HG02973 (cell line): ENCODE measurements around the gene COL18A1.

Experiments
- ATAC-seq: cut with Tn5 transposase; IDR thresholded peaks from one replicate; pipeline ENCODE4 v1.9.1; 2021; ENCODE audit warnings: moderate library complexity; ENCODE audit not compliant: unreplicated experiment

The COL18A1 gene

GRCh38 chr21:45487891-45488600, 83.1 kb downstream of the COL18A1 start:
- no peak for ATAC-seq

GRCh38 chr21:45488931-45489721, 84.2 kb downstream of the COL18A1 start:
- ATAC-seq, result no peak

- ATAC-seq, result no peak
Measured at GRCh38 chr21:45489722-45489982, 84.7 kb downstream of the COL18A1 start.

GRCh38 chr21:45490049-45490731, 85.2 kb downstream of the COL18A1 start:
- ATAC-seq, result no peak

GRCh38 chr21:45491056-45491455, 86.1 kb downstream of the COL18A1 start:
- ATAC-seq, result no peak

- no peak for ATAC-seq
Measured at GRCh38 chr21:45491623-45492022, 86.7 kb downstream of the COL18A1 start.

GRCh38 chr21:45492765-45493164, 87.8 kb downstream of the COL18A1 start:
- no peak for ATAC-seq

- ATAC-seq, result no peak
Measured at GRCh38 chr21:45493401-45494001, 88.5 kb downstream of the COL18A1 start.

- no peak for ATAC-seq
Measured at GRCh38 chr21:45494135-45494850, 89.3 kb downstream of the COL18A1 start.

GRCh38 chr21:45494851-45495680, 90.1 kb downstream of the COL18A1 start:
- no peak for ATAC-seq

GRCh38 chr21:45496151-45496967, 91.4 kb downstream of the COL18A1 start:
- ATAC-seq, result no peak

- ATAC-seq, result no peak
Measured at GRCh38 chr21:45496968-45497845, 92.2 kb downstream of the COL18A1 start.

GRCh38 chr21:45497846-45498645, 93.1 kb downstream of the COL18A1 start:
- ATAC-seq, result no peak

- no peak for ATAC-seq
Measured at GRCh38 chr21:45498646-45499000, 93.7 kb downstream of the COL18A1 start.

GRCh38 chr21:45499201-45499750, 94.3 kb downstream of the COL18A1 start:
- no peak for ATAC-seq

GRCh38 chr21:45499970-45500577, 95.1 kb downstream of the COL18A1 start:
- no peak for ATAC-seq
